HG02970 (cell line): ENCODE results near the gene SMIM13.
"Not testable (repeated sequence)": the region's sequence is repeated elsewhere in the genome, so short reads cannot be mapped to it uniquely, and the experiment has no call there.

ENCODE experiments used
- ATAC-seq: cut with Tn5 transposase; IDR thresholded peaks from one replicate; pipeline ENCODE4 v1.9.1; 2021; ENCODE audit warnings: mild to moderate bottlenecking, moderate library complexity, moderate number of reproducible peaks; ENCODE audit not compliant: unreplicated experiment, low FRiP score

SMIM13 gene

DNA sequence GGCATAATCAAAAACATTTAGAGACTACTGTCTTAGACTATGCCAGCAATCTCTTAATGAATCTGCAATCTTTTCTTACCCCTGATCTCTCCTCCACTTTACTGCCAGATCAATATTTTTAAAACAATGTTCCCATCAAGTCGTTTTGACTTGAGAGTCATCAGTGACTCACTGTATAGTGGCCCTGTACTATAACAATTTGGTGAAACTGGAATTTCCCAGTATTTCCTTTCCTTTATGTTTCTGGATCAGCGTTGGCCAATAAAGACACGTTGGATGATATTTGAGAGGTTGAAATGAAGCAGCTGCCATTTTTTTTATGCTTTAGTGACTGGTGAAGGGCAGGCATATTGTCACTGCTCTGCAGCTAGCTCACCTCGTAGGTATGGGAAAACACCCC is 10.1 kb upstream of the SMIM13 start:
- ATAC-seq, result no peak

DNA sequence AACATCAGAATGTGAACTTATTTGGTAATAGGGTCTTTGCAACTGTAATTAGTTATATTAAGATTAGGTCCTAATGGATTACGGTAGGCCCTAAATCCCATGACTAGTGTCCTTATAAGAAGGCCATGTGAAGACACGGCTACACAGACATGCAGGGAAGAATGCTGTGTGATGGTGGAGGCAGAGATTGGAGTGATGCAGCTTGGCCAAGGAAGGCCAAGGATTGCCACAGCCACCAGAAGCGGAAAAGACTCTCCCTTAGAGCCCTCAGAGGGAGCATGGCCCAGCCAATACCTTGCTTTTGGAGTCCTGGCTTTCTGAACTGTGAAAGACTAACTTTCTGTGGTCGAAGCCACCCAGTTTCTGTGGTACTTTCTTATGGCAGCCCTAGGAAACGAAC is 9.7 kb upstream of the SMIM13 start:
- ATAC-seq, result no peak

DNA sequence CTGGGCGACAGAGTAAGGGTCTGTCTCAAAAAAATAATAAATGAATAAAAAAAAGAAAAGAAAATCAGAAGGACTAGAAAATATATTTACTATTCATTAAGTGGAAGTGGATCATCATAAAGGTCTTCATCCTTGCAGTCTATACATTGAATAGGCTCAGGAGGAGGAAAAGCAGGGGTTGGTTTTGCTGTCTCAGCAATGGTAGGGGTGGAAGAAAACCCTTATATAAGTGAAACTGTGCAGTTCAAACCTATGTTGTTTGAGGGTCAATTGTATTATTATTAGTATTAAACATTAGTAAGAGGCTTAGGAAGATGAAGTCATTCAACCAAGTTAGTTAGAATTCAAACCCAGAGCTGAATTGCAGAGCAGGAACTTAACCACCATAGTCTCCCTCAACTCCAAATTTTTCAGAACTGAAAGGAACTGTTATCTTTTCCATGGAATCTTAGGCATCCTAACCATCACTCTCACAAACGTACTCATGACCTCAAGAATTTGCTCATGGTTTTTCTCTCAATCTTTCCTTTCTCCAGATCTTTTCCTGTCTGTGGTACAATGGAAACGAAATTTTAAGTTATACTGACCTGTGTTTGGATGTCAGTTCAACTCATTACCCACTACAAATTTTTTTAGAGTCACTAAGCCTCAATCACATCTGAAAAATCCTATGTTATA is 7.7 kb upstream of the SMIM13 start:
- no peak for ATAC-seq

DNA sequence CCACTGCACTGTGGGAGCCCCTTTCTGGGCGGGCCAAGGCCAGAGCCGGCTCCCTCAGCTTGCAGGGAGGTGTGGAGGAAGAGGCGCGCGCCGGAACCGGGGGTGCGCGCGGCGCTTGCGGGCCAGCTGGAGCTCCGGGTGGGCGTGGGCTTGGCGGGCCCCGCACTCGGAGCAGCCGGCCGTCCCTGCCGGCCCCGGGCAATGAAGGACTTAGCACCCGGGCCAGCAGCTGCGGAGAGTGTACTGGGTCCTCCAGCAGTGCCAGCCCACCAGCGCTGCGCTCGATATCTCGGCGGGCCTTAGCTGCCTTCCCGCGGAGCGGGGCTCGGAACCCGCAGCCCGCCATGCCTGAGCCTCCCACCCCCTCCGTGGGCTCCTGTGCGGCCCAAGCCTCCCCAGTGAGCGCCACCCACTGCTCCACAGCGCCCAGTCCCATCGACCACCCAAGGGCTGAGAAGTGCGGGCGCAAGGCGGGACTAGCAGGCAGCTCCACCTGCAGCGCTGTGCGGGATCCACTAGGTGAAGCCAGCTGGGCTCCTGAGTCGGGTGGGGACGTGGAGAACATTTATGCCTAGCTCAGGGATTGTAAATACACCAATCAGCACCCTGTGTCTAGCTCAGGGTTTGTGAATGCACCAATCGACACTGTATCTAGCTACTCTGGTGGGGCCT is 6.4 kb upstream of the SMIM13 start:
- ATAC-seq, result not testable (repeated sequence)

DNA sequence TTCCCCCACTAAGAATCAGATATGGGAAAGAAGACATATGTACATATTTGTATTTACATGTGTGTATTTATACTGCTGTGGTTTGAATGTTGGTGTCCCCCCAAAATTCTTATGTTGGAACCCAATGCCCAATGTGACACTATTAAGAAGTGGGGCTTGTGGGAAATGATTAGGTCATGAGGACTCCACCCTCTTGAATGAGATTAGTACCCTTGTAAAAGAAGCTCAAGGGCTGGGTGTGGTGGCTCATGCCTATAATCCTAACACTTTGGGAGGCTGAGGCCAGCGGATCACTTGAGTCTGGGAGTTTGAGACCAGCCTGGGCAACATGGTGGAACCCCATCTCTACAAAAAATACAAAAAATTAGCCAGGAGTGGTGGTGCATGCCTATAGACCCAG is 3.9 kb upstream of the SMIM13 start:
- ATAC-seq, result no peak

DNA sequence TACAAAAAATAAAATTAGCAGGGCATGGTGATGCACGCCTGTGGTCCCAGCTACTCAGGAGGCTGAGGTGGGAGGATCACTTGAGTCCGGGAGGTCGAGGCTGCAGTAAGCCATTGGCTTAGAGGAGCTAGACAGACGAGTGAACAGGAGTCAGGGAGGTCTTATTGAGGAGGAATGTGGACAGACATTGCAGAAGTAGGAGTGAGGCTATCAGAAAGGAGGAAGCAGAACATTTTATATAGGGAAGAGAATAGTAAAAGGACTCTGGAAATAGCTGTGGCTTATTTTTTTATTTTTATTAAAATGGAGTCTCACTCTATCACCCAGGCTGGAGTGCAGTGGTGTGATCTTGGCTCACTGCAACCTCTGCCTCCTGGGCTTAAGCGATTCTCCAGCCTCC is 2.5 kb upstream of the SMIM13 start:
- not testable (repeated sequence) for ATAC-seq

DNA sequence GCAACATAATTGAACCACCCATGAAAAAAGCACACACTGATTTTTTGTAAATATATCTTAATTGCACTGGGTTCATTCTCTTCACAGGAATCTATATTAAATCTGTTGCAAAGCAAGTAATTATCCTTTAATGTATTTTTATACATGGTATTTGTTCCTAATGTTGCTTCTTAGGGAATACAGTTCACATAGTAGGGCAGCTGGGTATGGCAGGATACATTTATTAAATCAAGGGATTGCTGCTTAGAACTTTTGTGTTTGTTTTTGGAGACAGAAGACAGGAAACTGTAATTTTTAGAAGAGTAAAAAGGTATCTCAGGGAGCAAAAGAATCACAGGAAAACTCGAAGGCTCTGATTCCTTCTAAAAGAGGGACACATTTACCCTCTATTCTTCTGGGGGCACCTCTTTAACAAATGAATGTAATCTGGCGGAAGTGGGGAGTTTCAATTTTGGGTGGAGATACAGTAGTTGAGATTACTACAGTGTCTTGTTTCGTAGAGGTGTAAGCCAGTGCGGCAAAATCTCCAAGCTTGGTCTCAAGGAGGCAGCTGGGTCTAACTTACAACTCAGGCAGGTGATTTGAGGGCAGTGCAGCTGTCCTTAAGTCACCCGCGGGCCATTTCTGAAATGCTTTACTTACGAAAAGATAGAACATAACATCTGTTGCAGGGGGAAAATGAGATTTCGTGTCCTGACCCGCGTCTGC is 812 bp upstream of the SMIM13 start:
- no peak for ATAC-seq

DNA sequence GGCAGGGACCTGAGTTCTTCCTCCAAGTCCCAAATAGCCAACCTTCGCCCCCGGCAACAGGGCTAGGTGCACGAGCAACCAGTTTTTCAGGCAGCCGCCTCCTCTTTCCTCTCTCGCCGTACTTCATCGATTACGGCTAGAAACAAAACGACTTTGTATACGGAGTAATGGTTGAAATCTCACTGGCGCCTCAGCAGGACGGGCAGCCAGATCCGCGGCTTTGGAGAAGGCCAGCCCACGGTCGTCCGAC is 333 bp upstream of the SMIM13 start:
- ATAC-seq, result peak; percentile 19

DNA sequence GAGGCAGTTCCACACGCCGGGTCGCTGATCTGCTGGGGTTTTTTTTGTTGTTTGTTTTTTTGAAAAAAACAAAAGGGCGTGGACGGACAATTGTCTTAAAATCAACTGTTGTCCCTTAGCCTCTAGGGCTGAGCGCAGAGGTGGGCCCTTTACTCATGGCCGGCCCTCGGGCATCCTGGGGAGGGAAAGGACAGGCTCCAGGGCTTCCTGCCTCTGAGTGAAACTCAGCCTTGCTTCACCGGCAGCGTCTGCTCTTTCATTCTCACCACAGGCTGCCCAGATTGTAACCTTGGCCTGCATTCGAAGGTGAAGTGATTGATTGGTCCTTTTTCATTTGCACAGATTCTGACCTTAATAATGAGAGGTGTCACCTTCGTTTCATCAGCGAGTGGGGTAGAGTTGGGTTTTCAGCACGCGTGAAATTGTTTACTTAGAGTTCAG is 797 bp downstream of the SMIM13 start:
- ATAC-seq, result peak; percentile 30

DNA sequence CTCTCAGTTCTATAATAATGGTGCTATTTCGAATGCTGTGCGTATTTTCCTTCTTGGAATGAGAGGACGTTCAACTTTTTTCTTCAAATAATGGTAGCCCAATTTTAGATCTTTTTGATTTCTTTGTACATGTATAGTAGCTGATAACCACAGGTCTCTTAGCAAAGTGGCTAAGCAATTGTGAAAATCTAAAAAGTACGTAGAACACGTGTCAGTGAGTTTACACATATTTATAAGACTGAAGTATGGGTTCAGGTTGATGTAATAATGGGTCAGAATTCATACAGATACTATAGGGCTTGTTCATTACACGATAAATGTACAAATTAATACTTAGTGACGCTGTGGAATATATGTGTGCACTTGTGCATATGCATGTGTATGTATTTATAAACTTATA is 1.3 kb downstream of the SMIM13 start:
- no peak for ATAC-seq

DNA sequence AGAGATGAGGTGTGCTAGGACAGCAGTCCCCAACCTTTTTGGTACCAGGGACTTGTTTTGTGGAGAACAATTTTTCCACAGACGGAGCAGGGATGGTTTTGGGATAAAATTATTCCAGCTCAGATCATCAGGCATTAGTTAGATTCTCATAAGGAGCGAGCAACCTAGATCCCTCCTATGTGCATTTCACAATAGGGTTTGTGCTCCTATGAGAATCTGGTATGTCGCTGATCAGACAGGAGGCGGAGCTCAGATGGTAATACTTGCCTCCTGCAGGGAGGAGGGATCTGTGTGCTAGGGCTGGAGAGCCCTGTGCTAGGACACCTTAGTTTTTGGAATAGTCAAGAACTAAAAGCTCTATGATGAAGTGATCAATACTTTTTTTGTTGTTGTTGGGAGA is 2.5 kb downstream of the SMIM13 start:
- ATAC-seq, result no peak

DNA sequence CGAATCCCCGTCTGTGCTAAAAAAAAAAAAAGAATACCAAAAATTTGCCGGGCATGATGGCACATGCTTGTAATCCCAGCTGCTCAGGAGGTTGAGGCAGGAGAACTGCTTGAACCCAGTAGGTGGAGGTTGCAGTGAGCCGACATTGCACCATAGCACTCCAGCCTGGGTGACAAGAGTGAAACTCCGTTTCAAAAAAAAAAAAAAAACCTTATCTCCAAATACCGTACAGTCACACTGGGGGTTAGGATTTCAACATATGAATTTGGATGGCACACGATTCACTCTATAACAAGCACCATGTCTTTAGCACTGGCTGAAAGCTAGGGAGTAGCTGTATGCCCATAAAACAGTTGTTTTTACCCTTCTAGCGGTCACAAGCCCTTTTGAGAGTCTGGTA is 3.8 kb downstream of the SMIM13 start:
- ATAC-seq, result no peak

DNA sequence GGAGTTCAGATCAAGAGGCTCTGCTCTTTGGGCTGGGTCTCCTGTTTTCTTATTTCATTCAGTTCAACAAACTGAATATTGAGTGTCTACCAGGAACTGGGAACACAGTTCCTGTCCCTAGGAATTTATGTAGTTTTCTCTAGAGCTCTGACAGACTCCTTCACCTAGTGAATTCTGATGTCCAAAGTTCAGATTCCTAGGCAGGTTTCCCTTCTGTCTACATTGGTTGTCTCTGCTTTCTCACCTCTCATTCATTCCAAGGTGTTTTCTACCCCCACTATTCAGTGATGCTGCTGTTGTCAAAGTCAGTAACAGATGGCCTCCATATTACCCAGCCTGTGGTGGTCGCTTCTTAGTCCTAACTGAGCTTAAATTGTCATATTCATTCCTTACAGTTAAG is 4.4 kb downstream of the SMIM13 start:
- ATAC-seq, result no peak

DNA sequence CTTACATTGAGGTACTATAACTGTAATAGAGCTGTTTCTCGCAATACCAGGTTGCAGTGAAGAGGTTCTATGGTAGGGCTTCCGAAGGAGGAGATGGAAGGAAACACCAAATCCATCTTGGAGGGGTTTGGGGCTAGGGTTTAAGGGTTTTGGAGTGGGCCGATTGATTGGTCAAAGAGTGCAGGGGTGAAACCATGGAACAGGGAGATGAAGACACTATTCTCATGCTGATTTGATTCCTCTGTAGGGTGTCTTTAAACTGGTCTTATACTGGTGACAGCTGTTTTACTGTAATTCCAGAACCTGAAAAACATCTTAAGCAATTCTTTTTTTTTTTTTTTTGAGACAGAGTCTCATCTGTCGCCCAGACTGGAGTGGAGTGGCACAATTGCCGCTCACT is 7.8 kb downstream of the SMIM13 start:
- no peak for ATAC-seq

DNA sequence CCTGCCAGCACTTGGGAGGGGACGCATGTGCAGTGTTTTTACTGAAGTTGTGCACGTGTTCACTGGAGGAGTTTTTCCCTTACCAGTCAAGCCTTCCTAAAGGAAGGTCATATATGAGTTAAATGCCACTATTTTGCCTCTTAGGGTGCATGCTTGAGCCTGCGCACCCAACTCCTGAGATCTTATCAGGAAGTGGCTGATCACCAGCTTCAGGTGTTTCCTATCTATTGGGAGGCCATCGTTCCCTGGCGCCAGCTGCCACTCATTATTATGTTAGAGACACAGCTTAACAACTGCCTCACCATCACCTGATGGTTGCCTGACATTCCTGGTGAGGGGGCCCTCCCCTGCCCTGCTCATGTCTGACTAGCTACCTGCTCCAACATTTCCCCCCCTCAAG is 9.4 kb downstream of the SMIM13 start:
- no peak for ATAC-seq

DNA sequence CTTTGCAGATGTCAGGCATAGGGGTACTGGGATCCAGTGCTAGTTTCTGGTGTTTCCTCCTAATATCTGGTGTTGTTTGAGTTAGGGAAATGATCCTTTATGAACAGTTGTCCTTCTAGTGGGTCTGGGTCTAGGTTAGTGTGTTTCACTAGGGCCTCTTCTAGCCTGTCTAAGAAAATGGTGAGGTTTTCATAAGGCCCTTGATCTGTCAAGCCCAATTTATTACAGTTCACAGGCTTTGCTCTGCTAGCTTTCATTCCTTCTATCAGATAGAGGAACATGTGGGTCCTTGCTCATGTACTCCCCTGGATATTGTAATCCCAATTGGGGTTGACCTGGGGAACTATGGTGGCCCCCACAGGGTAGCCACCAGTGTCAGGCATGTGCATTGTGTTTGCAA is 15.1 kb downstream of the SMIM13 start:
- no peak for ATAC-seq

DNA sequence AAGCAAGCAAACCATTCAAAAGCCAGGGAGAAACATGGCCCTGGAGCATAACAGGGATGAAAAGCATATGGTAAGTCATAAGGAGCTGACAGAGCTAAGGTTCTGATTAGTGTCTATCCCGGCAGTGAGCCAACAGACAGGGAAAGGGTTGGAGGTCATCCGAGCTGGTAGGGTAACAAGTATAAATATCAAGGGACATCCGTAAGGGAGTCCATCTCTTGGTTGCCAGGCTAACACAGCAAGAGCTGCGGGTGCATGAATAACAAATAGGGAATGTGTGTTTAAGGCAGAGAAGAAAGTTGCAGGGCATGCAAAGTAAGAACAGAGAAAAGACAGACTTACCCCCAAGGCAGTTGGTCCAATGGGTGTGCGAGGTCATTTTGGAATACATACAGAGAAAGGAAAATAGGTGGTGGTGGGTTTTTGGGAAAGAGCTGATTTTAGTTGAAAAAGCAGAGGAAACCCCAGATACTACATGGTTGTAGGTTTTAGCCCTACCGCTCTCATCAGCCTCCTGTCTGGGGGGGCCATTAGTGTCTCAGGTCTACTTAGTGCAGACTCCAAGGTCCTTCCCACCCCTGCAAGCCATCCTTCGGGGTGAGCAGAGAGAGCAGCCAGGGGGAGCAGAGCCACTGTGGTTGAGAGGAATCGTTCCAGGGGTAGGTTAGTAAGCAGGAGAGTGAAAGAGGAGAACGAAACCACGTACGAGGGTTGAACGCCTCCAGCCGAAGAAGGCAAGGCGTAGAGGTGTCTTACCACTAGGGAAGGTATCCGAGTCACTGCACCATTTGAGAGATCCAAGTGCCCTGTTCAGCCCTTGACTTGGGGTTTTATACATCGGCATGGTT is 17.5 kb downstream of the SMIM13 start, which contains the start of gene ERVFRD-1:
ERVFRD-1 (minus strand) TSS at position 805 of the 848 bp plus-strand sequence. CDS start 6,415 bp downstream, outside the sequence.
- ATAC-seq, result no peak

DNA sequence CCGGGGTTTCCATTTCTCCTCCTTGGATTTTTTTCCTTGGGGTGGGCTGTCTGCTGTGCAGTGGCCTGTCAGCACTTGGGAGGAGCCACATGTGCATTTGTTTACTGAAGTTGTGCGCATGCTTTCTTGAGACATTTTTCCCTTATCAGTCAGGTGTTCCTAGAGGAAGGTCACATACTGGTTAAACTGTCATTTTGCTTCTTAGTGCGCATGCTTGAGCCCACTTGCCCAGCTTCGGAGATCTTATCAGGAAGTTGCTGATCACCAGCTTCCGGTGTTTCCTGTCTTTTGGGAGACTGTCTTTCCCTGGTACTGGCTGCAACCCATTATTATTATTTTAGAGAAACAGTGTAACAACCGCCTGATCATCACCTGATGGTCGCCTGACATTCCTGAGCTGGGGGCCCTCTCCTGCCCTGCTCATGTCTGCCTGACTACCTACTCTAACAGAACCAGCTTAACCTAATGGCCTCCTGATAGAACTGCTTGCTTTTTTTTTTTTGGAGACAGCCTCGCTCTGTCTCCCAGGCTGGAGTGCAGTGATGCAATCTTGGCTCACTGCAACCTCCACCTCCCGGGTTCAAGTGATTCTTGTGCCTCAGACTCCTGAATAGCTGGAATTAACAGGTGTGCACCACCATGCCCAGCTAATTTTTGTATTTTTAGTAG is 18.3 kb downstream of the SMIM13 start:
- ATAC-seq, result no peak

DNA sequence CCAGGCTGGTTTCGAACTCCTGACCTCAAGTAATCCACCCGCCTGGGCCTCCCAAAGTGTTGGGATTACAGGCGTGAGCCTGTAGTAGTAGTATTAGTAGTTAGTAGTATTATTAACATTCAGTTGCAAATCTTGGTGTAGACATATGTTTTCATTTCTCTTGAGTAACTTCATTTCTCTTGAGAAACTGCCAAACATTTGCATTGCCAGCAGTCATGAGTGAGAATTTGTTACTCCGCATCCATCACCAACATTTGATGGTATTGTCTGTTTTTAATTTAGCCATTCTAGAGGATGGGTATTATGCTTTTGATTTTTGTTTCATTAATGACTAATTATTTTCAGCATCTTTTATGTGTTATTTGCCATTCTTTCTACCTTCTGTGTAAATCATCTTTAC is 19.4 kb downstream of the SMIM13 start:
- no peak for ATAC-seq

DNA sequence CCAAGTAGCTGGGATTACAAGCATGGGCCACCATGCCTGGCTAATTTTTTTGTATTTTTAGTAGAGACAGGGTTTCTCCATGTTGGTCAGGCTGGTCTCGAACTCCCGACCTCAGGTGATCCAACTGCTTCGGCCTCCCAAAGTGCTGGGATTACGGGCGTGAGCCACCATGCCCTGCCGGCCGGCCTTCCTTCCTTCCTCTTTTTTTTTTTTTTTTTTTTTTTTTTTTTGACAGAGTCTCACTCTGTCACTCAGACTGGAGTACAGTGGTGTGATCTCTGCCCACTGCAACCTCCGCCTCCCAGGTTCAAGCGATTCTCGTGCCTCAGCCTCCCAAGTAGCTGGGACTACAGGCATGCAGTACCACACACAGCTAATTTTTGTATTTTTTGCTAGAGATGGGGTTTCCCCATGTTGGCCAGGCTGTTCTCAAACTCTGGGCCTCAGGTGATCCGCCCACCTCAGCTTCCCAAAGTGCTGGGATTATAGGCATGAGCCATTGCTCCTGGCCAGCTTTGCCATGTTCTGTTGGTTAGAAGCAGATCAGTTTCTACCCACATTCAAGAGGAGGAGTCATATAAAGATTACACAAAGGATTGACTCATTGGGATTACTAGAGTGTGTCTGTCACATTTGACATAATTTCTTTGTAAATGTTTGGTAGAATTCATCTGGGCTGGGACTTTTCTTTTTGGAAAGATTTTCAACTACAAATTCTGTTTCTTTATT is 22.3 kb downstream of the SMIM13 start:
- ATAC-seq, result not testable (repeated sequence)
